Gastrocnemius medialis (tissue), 4 donors: ENCODE measurements around the gene AP4M1.

Source experiments
- CTCF ChIP-seq, 5 experiments: fragments of 450-650 bp in 3 of 5; fragments of 200-600 bp in 2 of 5; sonication (generic) in 2 of 5; IDR thresholded peaks in 4 of 5; conservative IDR thresholded peaks in 1 of 5; 1 replicate in 4 of 5; 2 replicates in 1 of 5; pipeline ENCODE4 v1.5.1; 2016 to 2019; ENCODE audit warnings: antibody characterized with exemption in 5 of 5, mild to moderate bottlenecking in 3 of 5, moderate library complexity in 3 of 5
- POLR2A ChIP-seq, 2 donors: fragments of 450-650 bp; IDR thresholded peaks; one replicate each; pipeline ENCODE4 v1.6.1; 2017; ENCODE audit warnings: antibody characterized with exemption in 2 of 2, mild to moderate bottlenecking in 2 of 2, moderate library complexity in 2 of 2

GRCh38 chr7:100081535-100082102, 19.8 kb upstream of the AP4M1 start, which contains the start of gene ZNF3:
- TF ChIP-seq CTCF (IDR thresholded peaks at IDR 0.05 in 4 of 5, conservative IDR thresholded peaks at IDR 0.05 in 1 of 5), result peak; percentile 93 to 98 (median 94)
- peak; percentile 62 to 85 for TF ChIP-seq POLR2A (IDR thresholded peaks at IDR 0.05)
